Epithelial cell of proximal tubule (primary cell): ENCODE measurements around the gene CNP. TPM values are rescaled to one million over a fixed set of nuclear protein-coding genes. Genes with fewer than 3 reads are reported as not detected.

Experiments used
- DNase-seq: peaks from one replicate; pipeline ENCODE4 v3.0.0-alpha.2; 2011; ENCODE audit warnings: low read depth
- H3K4me3 ChIP-seq: 2 replicates; pipeline ENCODE4 v1.5.1; 2011; ENCODE audit warnings: low read depth, mild to moderate bottlenecking, low read length
- total RNA-seq: library from RNA; depleted of rRNA; stranded (reverse); fragments of >200 nt; gene quantifications from 2 replicates; pipeline ENCODE4 v1.2.3, GENCODE V29; 2015
- TF ChIP-seq, protein P1 (sequence below): conservative IDR thresholded peaks from 2 replicates; pipeline ENCODE4 v1.5.1; 2012; ENCODE audit warnings: low read depth, mild to moderate bottlenecking, low read length

Gene CNP
- total RNA-seq, 1 donor from 2014 or later = 69.8 TPM

DNA sequence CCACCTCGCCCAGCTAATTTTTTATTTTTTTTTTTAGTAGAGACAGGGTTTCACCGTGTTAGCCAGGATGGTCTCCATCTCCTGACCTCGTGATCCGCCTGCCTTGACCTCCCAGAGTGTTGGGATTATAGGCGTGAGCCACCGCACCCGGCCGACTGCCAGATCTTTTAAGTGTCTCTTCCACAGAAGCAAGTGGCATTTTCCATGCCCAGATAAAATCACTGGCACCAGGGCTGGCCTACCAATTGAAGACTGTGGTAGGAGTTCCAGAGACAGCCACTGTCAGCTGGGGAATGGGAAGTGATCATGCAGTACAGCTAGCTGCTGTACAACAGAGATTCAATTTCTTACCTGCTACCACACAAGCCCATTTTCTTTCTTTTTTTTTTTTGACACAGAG is 17.9 kb downstream of the CNP start:
- no peak for DNase-seq
- TF ChIP-seq, protein P1, sequence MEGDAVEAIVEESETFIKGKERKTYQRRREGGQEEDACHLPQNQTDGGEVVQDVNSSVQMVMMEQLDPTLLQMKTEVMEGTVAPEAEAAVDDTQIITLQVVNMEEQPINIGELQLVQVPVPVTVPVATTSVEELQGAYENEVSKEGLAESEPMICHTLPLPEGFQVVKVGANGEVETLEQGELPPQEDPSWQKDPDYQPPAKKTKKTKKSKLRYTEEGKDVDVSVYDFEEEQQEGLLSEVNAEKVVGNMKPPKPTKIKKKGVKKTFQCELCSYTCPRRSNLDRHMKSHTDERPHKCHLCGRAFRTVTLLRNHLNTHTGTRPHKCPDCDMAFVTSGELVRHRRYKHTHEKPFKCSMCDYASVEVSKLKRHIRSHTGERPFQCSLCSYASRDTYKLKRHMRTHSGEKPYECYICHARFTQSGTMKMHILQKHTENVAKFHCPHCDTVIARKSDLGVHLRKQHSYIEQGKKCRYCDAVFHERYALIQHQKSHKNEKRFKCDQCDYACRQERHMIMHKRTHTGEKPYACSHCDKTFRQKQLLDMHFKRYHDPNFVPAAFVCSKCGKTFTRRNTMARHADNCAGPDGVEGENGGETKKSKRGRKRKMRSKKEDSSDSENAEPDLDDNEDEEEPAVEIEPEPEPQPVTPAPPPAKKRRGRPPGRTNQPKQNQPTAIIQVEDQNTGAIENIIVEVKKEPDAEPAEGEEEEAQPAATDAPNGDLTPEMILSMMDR = no peak
- no peak overlapping the region for H3K4me3 ChIP-seq

DNA sequence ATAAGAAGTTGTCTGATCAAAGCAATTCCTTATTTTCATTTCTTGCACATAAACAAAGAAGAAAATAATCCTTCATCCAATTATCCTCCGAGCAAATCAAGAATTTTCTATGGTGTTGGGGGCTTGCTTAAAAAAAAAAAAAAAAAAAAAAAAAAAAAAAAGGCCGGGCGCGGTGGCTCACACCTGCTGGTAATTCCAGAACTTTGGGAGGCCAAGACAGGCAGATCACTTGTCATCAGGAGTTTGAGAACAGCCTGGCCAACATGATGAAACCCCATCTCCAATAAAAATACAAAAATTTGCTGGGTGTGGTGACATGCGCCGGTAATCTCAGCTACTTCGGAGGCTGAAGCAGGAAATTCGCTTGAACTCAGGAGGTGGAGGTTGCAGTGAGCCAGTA is 19.3 kb downstream of the CNP start:
- H3K4me3 ChIP-seq = no peak overlapping the region
- TF ChIP-seq, protein P1 = no peak
- no peak for DNase-seq

DNA sequence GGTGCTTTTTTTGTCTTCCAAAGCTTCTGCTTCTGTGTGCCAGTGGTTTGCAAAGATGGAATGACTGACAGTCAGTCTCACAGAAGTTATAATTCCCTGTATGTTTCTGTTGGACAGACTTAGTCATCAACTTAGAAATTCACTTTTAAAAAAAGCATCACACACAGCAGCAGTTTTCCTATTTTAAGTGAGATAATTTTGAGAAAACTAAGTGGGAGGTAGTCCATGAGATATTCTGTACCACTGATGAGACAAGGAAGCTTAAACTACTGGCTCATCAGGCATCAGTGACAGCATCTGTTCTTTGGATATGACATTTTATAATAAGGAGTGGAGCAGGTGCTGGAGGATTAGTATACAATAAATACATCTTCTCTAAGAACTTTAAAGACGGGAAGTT is 20.0 kb downstream of the CNP start:
- H3K4me3 ChIP-seq = no peak overlapping the region

DNA sequence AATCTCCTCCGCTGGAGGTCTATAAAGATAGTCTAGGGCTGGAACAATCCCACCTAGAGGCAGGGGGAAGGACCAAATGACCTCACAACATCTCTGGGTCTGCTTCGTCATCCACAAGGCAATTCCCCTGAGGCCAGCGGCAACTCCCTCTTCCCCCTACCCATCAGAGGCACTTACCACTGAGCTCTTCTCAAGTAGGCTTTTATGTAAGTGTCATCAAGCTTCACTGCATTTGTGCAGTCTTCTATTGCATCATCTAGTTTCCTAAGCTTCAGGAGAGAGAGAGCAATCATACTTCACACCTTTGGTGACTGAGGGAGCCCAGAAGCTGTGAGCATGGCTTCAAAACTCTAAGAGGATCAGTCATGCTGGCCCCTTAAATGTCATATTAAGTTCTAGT is 21.0 kb downstream of the CNP start:
- TF ChIP-seq, protein P1 = no peak
- no peak for DNase-seq
- no peak overlapping the region for H3K4me3 ChIP-seq

More for the DNA sequence above, 20.0 kb downstream of the CNP start:
- TF ChIP-seq, protein P1 = no peak
- no peak for DNase-seq

DNA sequence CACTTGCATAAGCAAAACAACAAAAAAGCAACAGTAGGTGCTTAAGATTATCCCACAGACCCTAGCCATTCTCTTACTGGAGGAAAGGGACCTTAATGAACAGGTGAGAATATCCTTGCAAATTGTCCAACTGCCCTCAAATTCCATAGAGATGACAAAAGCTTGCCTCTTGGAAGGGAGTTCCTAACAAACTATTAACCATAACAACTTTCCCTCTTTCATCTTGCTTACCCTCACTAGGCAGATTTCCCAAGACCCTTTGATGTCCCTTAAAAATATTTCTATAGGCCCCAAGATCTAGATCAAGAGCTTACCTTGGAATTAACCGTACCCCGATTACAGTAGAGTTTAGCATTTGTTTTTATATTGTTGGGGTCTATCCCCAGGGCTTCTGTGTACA is 21.8 kb downstream of the CNP start:
- TF ChIP-seq, protein P1 = no peak
- H3K4me3 ChIP-seq = no peak overlapping the region
- DNase-seq = no peak

DNA sequence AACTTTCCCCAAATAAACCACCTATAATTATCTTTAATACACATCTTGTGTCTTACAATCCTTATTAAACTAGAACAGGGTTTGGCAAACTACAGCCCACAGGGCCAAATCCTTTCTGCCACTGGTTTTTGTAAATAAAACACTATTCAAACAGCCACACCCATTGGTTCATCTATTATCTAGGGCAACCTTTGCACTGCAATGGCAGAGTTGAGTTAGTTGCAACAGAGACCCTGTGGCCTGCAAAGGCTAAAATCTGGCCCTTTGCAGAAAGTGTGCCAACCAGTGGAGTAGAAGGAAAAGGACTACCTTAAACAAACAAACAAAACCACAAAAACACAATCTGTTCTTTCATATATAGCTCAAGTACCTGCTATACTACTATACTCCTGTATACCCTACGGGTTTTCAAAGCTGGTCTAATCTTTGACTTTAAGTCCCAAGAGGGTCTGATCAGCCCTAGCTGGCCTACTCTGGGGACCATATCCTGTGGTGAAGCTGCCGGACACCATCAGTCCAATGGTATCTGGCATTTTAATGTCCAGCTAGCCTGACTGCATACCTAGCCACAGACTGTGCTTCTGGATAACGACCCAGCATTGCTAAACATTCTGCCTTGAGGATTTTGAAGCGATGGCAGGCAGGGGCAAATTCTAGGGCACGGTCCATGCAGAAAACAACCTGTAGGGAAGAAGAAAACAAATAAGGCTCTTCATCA is 23.3 kb downstream of the CNP start:
- H3K4me3 ChIP-seq = no peak overlapping the region
- TF ChIP-seq, protein P1 = no peak
- DNase-seq = no peak

DNA sequence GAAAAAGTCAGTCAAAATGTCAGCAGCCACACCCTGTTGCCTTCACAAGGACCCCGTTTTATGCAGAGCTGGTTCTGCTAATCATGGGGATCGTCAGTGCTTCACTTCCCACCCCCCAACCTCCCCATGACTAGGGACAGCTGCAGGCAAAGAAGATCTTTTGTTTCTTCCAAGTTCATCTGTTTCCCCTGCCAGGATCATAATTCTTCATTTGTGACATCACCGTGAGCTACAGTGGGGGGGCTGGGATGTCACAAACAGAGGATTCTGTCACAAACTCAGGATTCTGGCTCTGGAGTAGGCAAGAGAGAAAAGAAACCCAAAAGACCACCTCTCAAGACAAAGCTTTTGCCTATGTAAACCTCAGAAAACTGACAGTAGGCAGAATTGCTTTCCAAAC is 26.0 kb downstream of the CNP start:
- DNase-seq = no peak
- no peak overlapping the region for H3K4me3 ChIP-seq
- TF ChIP-seq, protein P1 = no peak
